OCI-LY3 (cell line): ENCODE measurements around the gene NTRK2.

Experiments
- CTCF ChIP-seq: fragments of 200-600, 300-600 bp; sonication (generic); IDR thresholded peaks from 2 replicates; pipeline ENCODE4 v1.5.1; 2014; ENCODE audit warnings: antibody characterized with exemption, low read length, low read depth
- EZH2phosphoT487 ChIP-seq: fragments of 200-600 bp; shearing (Covaris generic); IDR thresholded peaks from 2 replicates; pipeline ENCODE4 v1.6.1; 2018; ENCODE audit warnings: antibody characterized with exemption, mixed run types, low read depth

GRCh38 chr9:84845956-84846900 lies 176.7 kb downstream of the NTRK2 start:
- TF ChIP-seq CTCF (no peak), EZH2phosphoT487 (no peak)
